ENCODE measurements around the gene ZNF839. TPM values are rescaled to one million over a fixed set of nuclear protein-coding genes. Genes with fewer than 3 reads are reported as not detected.

Gene ZNF839
- total RNA-seq, 1 donor from 2014 or later, result 19.2 TPM

DNA sequence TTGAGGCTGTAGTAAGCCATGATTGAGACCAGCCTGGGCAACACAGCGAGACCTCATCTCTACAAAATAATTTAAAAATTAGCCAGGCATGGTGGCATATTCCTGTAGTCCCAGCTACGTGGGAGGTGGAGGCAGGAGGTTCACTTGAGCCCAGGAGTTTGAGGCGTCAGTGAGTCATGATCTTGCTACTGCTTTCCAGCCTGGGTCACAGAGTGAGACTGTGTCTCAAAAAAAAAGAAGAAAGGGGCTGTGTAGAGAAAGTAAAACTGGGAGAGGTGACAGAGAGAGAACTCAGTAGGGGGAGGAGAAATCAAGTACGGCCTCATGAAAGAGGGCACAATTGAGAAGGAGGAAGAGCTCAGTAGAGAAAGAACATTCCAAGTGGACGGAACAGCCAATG lies 55.6 kb downstream of the ZNF839 start:
- Mint-ChIP-seq H3K36me3 (peaks cover 11% of the 10 kb centered on the region), H3K27ac (no peak overlapping the region), H3K9me3 (no peaks in the 10 kb centered on the region), H3K27me3 (ENCODE audit: low read depth) (no peaks in the 10 kb centered on the region), H3K4me3 (no peak overlapping the region), H3K4me1 (no peaks in the 10 kb centered on the region)
- DNase-seq (ENCODE audit: low spot score in 2 of 2, unreplicated experiment in 2 of 2), result no peak
- TF ChIP-seq, protein P1, sequence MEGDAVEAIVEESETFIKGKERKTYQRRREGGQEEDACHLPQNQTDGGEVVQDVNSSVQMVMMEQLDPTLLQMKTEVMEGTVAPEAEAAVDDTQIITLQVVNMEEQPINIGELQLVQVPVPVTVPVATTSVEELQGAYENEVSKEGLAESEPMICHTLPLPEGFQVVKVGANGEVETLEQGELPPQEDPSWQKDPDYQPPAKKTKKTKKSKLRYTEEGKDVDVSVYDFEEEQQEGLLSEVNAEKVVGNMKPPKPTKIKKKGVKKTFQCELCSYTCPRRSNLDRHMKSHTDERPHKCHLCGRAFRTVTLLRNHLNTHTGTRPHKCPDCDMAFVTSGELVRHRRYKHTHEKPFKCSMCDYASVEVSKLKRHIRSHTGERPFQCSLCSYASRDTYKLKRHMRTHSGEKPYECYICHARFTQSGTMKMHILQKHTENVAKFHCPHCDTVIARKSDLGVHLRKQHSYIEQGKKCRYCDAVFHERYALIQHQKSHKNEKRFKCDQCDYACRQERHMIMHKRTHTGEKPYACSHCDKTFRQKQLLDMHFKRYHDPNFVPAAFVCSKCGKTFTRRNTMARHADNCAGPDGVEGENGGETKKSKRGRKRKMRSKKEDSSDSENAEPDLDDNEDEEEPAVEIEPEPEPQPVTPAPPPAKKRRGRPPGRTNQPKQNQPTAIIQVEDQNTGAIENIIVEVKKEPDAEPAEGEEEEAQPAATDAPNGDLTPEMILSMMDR (IDR thresholded peaks at IDR 0.05; ENCODE audit: unreplicated experiment), result no peak

DNA sequence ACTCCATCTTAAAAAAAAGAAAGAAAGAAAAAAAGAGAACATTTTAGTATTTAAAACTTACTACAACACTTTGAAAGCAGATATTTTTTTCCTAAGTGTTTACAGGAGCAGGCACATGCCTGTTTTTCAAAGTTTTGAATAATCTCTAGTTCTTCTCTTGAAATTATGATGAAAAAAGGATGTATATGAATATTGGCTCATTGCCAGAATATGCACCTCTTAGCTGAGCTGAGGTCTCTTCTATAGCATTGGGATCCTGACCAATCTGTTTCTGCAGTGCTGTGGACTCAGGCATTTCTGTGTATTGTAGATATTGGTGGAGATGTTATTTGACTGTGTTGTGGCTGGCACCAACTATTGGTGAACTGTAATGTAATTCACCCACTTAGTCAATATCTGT lies 58.1 kb downstream of the ZNF839 start:
- H3K36me3 Mint-ChIP-seq, result peaks cover 19% of the 10 kb centered on the region
- no peaks in the 10 kb centered on the region for H3K9me3 Mint-ChIP-seq
- no peaks in the 10 kb centered on the region for H3K27me3 Mint-ChIP-seq (ENCODE audit: low read depth)
- H3K4me1 Mint-ChIP-seq, result no peaks in the 10 kb centered on the region
- H3K4me3 Mint-ChIP-seq, result no peak overlapping the region
- H3K27ac Mint-ChIP-seq, result no peak overlapping the region
- DNase-seq (ENCODE audit: low spot score in 2 of 2, unreplicated experiment in 2 of 2), result no peak
- TF ChIP-seq, protein P1 (IDR thresholded peaks at IDR 0.05; ENCODE audit: unreplicated experiment), result no peak

DNA sequence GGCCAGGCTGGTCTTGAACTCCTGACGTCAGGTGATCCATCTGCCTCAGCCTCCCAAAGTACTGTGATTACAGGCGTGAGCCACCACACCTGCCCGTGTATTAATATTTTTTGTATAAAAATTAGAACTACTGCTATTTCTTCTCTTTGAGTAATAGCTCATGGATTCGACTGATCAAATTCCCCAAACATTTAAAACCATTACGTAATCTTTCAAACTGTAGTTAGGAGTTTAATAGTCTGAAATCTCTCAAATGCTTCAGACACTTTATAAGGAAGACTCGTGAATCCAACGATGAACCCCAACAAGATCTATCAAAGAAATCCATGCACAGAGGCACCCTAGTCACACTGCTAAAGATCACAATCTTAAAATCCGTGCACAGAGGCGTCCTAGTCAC lies 59.3 kb downstream of the ZNF839 start:
- H3K4me1 Mint-ChIP-seq, result no peaks in the 10 kb centered on the region
- no peaks in the 10 kb centered on the region for H3K27me3 Mint-ChIP-seq (ENCODE audit: low read depth)
- H3K4me3 Mint-ChIP-seq, result no peak overlapping the region
- H3K27ac Mint-ChIP-seq, result no peak overlapping the region
- H3K9me3 Mint-ChIP-seq, result no peaks in the 10 kb centered on the region
- TF ChIP-seq, protein P1 (IDR thresholded peaks at IDR 0.05; ENCODE audit: unreplicated experiment), result no peak
- H3K36me3 Mint-ChIP-seq, result peaks cover 19% of the 10 kb centered on the region
- no peak for DNase-seq (ENCODE audit: low spot score in 2 of 2, unreplicated experiment in 2 of 2)

DNA sequence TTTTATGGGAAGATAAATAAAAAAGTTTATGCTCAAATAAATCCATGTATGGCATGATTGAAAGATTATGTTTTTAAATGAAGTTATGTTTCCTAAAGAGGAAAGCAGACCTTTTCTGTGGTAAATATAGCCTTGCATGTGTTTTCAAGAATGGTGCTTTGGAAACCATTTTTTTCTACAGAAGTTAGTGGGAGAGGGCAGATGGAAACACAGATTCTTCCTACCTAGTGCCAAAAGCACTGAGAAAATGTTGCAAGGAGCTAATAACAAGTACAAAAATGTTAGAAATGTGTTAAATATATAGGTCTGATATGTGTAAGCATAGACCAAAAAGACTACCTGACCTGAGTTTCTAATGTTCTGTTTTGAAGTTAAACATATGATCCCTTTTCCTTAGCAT lies 67.5 kb downstream of the ZNF839 start:
- DNase-seq (ENCODE audit: low spot score in 2 of 2, unreplicated experiment in 2 of 2), result no peak
- Mint-ChIP-seq H3K4me3 (no peak overlapping the region), H3K27ac (no peak overlapping the region), H3K9me3 (peaks cover 6% of the 10 kb centered on the region), H3K36me3 (peaks cover 11% of the 10 kb centered on the region), H3K4me1 (no peaks in the 10 kb centered on the region), H3K27me3 (ENCODE audit: low read depth) (no peaks in the 10 kb centered on the region)
- TF ChIP-seq, protein P1 (IDR thresholded peaks at IDR 0.05; ENCODE audit: unreplicated experiment), result no peak

DNA sequence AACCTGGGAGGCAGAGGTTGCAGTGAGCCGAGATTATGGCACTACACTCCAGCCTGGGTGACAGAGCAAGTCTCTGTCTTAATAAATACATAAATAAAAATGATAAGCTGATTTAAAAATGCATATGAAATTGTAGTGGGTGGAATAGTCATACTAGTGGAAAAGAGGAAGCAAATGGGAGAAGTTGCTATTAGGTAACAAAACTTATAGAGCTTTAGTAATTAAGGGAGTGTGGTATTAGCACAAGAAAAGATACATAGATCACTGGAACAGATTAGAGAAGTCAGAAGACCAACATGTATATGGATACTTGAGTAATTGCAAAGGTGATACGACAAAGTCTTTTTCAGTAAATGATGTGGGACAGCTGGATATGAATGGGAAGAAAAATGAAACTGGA lies 69.7 kb downstream of the ZNF839 start:
- no peak for DNase-seq (ENCODE audit: low spot score in 2 of 2, unreplicated experiment in 2 of 2)
- H3K9me3 Mint-ChIP-seq, result peaks cover 9% of the 10 kb centered on the region
- peaks cover 12% of the 10 kb centered on the region for H3K36me3 Mint-ChIP-seq
- H3K27me3 Mint-ChIP-seq (ENCODE audit: low read depth), result no peaks in the 10 kb centered on the region
- H3K4me3 Mint-ChIP-seq, result no peak overlapping the region
- no peak overlapping the region for H3K27ac Mint-ChIP-seq
- H3K4me1 Mint-ChIP-seq, result no peaks in the 10 kb centered on the region
- TF ChIP-seq, protein P1 (IDR thresholded peaks at IDR 0.05; ENCODE audit: unreplicated experiment), result no peak

Data from mesothelial cell of epicardium (in vitro differentiated cells).